Pericardium fibroblast (primary cell): Measurements from ENCODE around the gene ZNF846. TPM values are rescaled to one million over a fixed set of nuclear protein-coding genes. Genes with fewer than 3 reads are reported as not detected.

ENCODE experiments used
- total RNA-seq: library from RNA; depleted of rRNA; stranded (reverse); fragments of >200 nt; gene quantifications from 2 replicates; pipeline ENCODE4 v1.2.3, GENCODE V29; 2015

ZNF846 gene
- total RNA-seq: 9.5 and 10.0 TPM in 2 replicates

GRCh38 chr19:9768175-9769112 is at the start of gene ZNF846:
Gene ZNF846, minus strand, starts transcription at chr19:9768738. Its CDS starts 3,788 bp downstream, at chr19:9764950.

Other genes with a start within 250 kb of the ZNF846 start
- gene ZNF426, start 230.1 kb downstream of the ZNF846 start, total RNA-seq: 13.2 and 14.7 TPM in 2 replicates
- 11.9 and 19.8 TPM in 2 replicates for gene ZNF121, start 184.2 kb downstream of the ZNF846 start, total RNA-seq
- 14.4 and 18.2 TPM in 2 replicates for gene ZNF561, start 147.5 kb downstream of the ZNF846 start, total RNA-seq
- 9.4 and 21.6 TPM in 2 replicates for gene ZNF562, start 93.6 kb downstream of the ZNF846 start, total RNA-seq
- 26.5 and 28.7 TPM in 2 replicates for gene FBXL12, start 50.3 kb upstream of the ZNF846 start, total RNA-seq
- gene UBL5, start 59.2 kb upstream of the ZNF846 start, total RNA-seq: 339 and 624 TPM in 2 replicates
- gene PIN1, start 66.6 kb upstream of the ZNF846 start, total RNA-seq: 89.6 and 110 TPM in 2 replicates
- 9.3 and 11.3 TPM in 2 replicates for gene OLFM2, start 167.8 kb upstream of the ZNF846 start, total RNA-seq
- gene COL5A3, start 241.8 kb upstream of the ZNF846 start, total RNA-seq: 31.9 and 41.2 TPM in 2 replicates
- not detected in 2 replicates for gene RDH8, start 244.7 kb upstream of the ZNF846 start, total RNA-seq